ENCODE data around the gene FAM163A.

The FAM163A gene

GRCh38 chr1:179767996-179768395, 24.9 kb downstream of the FAM163A start:
- Histone ChIP-seq H3K9me3 (ENCODE audit: control insufficient read depth, insufficient read depth, low read length) (0 out of 2 replicates have a peak, but pooled peaks cover 6% of the 10 kb centered on the region), H3K9ac (ENCODE audit: low read depth, low read length) (no peak overlapping the region), H3K36me3 (ENCODE audit: insufficient read depth, low read length) (no peaks in the 10 kb centered on the region), H3K4me1 (ENCODE audit: insufficient read depth, low read length) (no peaks in the 10 kb centered on the region)

- Histone ChIP-seq H3K36me3 (ENCODE audit: insufficient read depth, low read length) (no peaks in the 10 kb centered on the region), H3K9ac (ENCODE audit: low read depth, low read length) (no peak overlapping the region), H3K9me3 (ENCODE audit: control insufficient read depth, insufficient read depth, low read length) (no peaks in the 10 kb centered on the region), H3K4me1 (ENCODE audit: insufficient read depth, low read length) (no peaks in the 10 kb centered on the region)
Observed at GRCh38 chr1:179770887-179771502, 27.9 kb downstream of the FAM163A start.

- Histone ChIP-seq H3K9ac (ENCODE audit: low read depth, low read length) (no peak overlapping the region), H3K4me1 (ENCODE audit: insufficient read depth, low read length) (no peaks in the 10 kb centered on the region), H3K36me3 (ENCODE audit: insufficient read depth, low read length) (no peaks in the 10 kb centered on the region), H3K9me3 (ENCODE audit: control insufficient read depth, insufficient read depth, low read length) (no peaks in the 10 kb centered on the region)
Observed at GRCh38 chr1:179773264-179773663, 30.2 kb downstream of the FAM163A start.

GRCh38 chr1:179774000-179774399, 30.9 kb downstream of the FAM163A start:
- H3K9ac ChIP-seq (ENCODE audit: low read depth, low read length), result no peak overlapping the region
- H3K4me1 ChIP-seq (ENCODE audit: insufficient read depth, low read length), result no peaks in the 10 kb centered on the region
- no peaks in the 10 kb centered on the region for H3K9me3 ChIP-seq (ENCODE audit: control insufficient read depth, insufficient read depth, low read length)
- H3K36me3 ChIP-seq (ENCODE audit: insufficient read depth, low read length), result no peaks in the 10 kb centered on the region

- Histone ChIP-seq H3K9me3 (ENCODE audit: control insufficient read depth, insufficient read depth, low read length) (no peaks in the 10 kb centered on the region), H3K9ac (ENCODE audit: low read depth, low read length) (no peak overlapping the region), H3K36me3 (ENCODE audit: insufficient read depth, low read length) (no peaks in the 10 kb centered on the region), H3K4me1 (ENCODE audit: insufficient read depth, low read length) (no peaks in the 10 kb centered on the region)
Observed at GRCh38 chr1:179774566-179774965, 31.5 kb downstream of the FAM163A start.

GRCh38 chr1:179775009-179775408, 31.9 kb downstream of the FAM163A start:
- Histone ChIP-seq H3K36me3 (ENCODE audit: insufficient read depth, low read length) (no peaks in the 10 kb centered on the region), H3K9me3 (ENCODE audit: control insufficient read depth, insufficient read depth, low read length) (no peaks in the 10 kb centered on the region), H3K9ac (ENCODE audit: low read depth, low read length) (no peak overlapping the region), H3K4me1 (ENCODE audit: insufficient read depth, low read length) (no peaks in the 10 kb centered on the region)

GRCh38 chr1:179776831-179777230, 33.7 kb downstream of the FAM163A start:
- Histone ChIP-seq H3K36me3 (ENCODE audit: insufficient read depth, low read length) (no peaks in the 10 kb centered on the region), H3K4me1 (ENCODE audit: insufficient read depth, low read length) (no peaks in the 10 kb centered on the region), H3K9ac (ENCODE audit: low read depth, low read length) (no peak overlapping the region), H3K9me3 (ENCODE audit: control insufficient read depth, insufficient read depth, low read length) (no peaks in the 10 kb centered on the region)

- Histone ChIP-seq H3K9me3 (ENCODE audit: control insufficient read depth, insufficient read depth, low read length) (no peaks in the 10 kb centered on the region), H3K4me1 (ENCODE audit: insufficient read depth, low read length) (no peaks in the 10 kb centered on the region), H3K36me3 (ENCODE audit: insufficient read depth, low read length) (no peaks in the 10 kb centered on the region), H3K9ac (ENCODE audit: low read depth, low read length) (no peak overlapping the region)
Observed at GRCh38 chr1:179777731-179778130, 34.6 kb downstream of the FAM163A start.

GRCh38 chr1:179779645-179780272, 36.7 kb downstream of the FAM163A start:
- no peaks in the 10 kb centered on the region for H3K36me3 ChIP-seq (ENCODE audit: insufficient read depth, low read length)
- H3K9me3 ChIP-seq (ENCODE audit: control insufficient read depth, insufficient read depth, low read length), result no peaks in the 10 kb centered on the region
- no peaks in the 10 kb centered on the region for H3K4me1 ChIP-seq (ENCODE audit: insufficient read depth, low read length)
- no peak overlapping the region for H3K9ac ChIP-seq (ENCODE audit: low read depth, low read length)

GRCh38 chr1:179781962-179782361, 38.9 kb downstream of the FAM163A start:
- H3K9me3 ChIP-seq (ENCODE audit: control insufficient read depth, insufficient read depth, low read length), result no peaks in the 10 kb centered on the region
- H3K36me3 ChIP-seq (ENCODE audit: insufficient read depth, low read length), result no peaks in the 10 kb centered on the region
- H3K4me1 ChIP-seq (ENCODE audit: insufficient read depth, low read length), result no peaks in the 10 kb centered on the region
- no peak overlapping the region for H3K9ac ChIP-seq (ENCODE audit: low read depth, low read length)

GRCh38 chr1:179785031-179785431, 41.9 kb downstream of the FAM163A start:
- H3K4me1 ChIP-seq (ENCODE audit: insufficient read depth, low read length), result peaks cover 6% of the 10 kb centered on the region
- no peaks in the 10 kb centered on the region for H3K9me3 ChIP-seq (ENCODE audit: control insufficient read depth, insufficient read depth, low read length)
- no peaks in the 10 kb centered on the region for H3K36me3 ChIP-seq (ENCODE audit: insufficient read depth, low read length)

GRCh38 chr1:179785728-179786127, 42.6 kb downstream of the FAM163A start:
- peaks cover 6% of the 10 kb centered on the region for H3K4me1 ChIP-seq (ENCODE audit: insufficient read depth, low read length)
- H3K9ac ChIP-seq (ENCODE audit: low read depth, low read length), result no peak overlapping the region
- no peaks in the 10 kb centered on the region for H3K36me3 ChIP-seq (ENCODE audit: insufficient read depth, low read length)
- no peaks in the 10 kb centered on the region for H3K9me3 ChIP-seq (ENCODE audit: control insufficient read depth, insufficient read depth, low read length)

More at GRCh38 chr1:179785031-179785431, 41.9 kb downstream of the FAM163A start:
- H3K9ac ChIP-seq (ENCODE audit: low read depth, low read length), result no peak overlapping the region

- H3K4me1 ChIP-seq (ENCODE audit: insufficient read depth, low read length), result peaks cover 6% of the 10 kb centered on the region
- no peaks in the 10 kb centered on the region for H3K9me3 ChIP-seq (ENCODE audit: control insufficient read depth, insufficient read depth, low read length)
- no peaks in the 10 kb centered on the region for H3K36me3 ChIP-seq (ENCODE audit: insufficient read depth, low read length)
- no peak overlapping the region for H3K9ac ChIP-seq (ENCODE audit: low read depth, low read length)
Observed at GRCh38 chr1:179786815-179787685, 44.0 kb downstream of the FAM163A start.

- Histone ChIP-seq H3K9me3 (ENCODE audit: control insufficient read depth, insufficient read depth, low read length) (no peaks in the 10 kb centered on the region), H3K9ac (ENCODE audit: low read depth, low read length) (no peak overlapping the region), H3K4me1 (ENCODE audit: insufficient read depth, low read length) (peaks cover 6% of the 10 kb centered on the region), H3K36me3 (ENCODE audit: insufficient read depth, low read length) (no peaks in the 10 kb centered on the region)
Observed at GRCh38 chr1:179788259-179788658, 45.2 kb downstream of the FAM163A start.
